ENCODE data around the gene MIAT.

MIAT gene

DNA sequence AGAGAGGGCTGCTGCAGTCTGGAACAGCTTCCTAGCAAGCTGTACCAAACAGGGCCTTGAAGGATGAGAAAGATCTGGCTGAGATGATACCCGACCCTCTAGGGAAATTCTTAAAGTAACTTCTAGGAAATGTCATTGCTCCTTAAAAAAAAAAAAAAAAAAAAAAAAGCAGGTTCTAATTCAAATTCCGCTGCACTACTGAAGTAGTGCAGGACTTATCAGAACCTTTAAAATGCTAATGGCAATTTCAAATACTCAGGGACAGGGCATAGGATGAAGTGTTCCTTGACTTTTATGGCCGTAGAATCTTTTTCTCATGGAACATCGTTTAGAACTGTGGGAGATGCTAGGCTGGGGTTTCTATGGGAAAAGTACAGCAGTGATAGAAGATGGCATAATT lies 13.1 kb downstream of the MIAT start:
- no peak for DNase-seq

DNA sequence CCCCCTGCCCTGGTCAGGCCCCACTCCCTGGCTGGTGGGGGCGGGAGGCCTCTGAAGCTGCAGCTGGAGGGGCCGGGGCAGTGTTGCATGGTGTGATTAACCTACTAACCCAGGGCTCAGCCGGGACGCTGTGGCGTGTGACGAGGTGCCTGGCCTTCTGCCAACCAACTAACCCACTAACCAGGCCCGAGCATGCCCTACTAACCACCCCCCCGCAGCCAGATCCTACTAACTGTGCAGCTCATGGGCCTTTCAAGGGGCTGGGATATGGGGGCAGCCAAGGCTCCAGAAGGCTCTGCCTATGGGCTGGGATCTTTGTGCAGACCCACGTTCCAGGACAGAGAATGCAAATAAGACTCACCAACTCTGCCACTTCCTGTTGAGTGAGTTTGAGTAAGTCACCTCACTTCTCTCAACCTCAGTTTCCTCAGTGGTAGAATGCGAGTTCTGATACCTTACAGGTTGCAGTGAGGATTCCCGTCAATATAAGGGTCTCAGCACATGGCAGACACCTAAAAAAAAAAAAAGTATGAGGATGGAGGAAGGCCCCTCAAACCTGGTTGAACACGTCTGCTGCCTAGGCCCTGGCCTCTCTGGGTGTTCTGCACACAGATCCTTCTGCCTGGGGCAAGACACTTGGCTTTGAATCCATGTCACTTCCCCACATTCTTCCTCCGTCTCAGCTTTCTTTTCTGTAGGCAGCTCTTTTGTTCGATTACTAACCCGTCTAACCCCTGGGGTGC lies 14.1 kb downstream of the MIAT start:
- no peak for DNase-seq

DNA sequence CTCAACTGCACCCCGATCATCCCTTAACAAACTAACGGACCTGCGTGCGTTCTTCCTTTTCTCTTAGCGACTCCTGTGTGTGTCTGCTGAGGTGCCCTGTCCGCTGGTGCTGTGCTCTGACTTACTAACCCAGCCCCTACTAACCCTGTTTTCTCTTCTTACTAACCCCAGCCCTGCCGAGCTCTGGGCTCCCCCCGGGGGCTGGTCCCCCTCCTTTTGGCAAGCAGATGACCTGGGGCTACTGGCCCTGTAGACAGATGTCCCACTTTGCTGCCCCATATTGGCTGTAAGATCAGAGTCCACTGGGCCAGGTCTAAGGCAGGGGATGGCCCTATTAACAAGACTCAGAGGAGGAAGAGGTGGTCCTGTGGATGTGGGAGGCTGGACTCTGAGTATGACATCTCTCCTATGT lies 14.7 kb downstream of the MIAT start:
- no peak for DNase-seq

DNA sequence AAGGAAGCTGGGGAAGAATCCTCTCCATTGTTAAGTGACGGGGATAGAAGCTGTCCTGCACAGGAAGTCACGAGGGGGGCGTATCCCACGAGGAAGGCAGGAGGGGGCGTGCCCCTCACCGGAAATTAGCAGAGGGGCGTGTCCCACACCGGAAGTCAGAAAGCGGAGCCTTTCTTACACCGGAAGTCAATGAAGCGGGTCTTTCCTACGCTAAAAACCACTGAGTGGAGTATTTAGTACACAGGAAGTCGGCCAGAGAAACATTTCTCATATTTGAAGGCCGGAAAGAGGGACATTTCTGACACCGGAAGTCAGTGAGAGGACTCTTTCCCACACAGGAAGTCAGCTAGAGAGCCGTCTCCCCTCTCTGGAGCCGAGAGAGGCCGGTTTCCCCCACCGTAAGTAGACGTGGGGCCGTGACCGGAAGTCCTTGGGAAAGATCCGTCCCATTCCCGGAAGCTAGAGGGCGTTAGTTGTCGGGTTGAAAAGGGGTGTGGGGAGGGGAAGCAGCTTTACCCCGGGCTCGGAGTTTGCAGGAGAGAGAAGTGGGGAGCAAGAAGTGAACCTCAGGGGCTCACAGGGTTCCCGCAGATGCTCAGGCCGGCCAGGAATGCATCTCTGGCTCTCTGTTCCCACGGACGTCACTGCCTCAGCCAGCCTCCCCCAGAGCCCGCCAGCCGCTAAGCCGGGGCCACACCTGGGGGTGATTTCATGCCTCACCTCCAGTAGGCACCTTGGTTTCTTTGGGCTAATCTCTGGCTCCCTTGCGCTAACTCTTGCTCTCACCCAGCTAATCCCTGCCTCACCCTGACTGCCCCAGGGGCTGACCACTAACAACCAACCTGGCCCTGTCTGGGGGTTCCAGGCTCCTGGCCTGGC lies 15.4 kb downstream of the MIAT start:
- peak; percentile 93 to 95 for DNase-seq

DNA sequence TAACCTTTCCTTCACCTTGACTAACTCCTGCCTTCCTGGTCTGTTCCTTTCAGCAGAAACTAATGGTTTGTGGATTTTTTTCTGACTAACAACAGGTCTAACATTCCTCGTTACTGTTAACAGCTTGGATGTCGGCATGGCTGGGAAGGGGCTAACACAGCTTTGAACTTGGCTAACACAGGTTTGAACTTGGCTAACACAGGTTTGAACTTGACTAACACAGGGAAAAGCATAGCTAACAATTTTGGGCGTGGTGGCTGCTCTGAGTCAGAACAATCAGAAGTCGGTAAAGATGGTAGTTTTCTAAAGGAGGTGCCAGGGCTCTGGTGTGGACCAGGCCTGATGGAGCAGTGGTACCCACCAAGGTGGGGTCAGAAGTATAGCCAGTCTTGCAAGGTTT lies 16.1 kb downstream of the MIAT start:
- no peak for DNase-seq

DNA sequence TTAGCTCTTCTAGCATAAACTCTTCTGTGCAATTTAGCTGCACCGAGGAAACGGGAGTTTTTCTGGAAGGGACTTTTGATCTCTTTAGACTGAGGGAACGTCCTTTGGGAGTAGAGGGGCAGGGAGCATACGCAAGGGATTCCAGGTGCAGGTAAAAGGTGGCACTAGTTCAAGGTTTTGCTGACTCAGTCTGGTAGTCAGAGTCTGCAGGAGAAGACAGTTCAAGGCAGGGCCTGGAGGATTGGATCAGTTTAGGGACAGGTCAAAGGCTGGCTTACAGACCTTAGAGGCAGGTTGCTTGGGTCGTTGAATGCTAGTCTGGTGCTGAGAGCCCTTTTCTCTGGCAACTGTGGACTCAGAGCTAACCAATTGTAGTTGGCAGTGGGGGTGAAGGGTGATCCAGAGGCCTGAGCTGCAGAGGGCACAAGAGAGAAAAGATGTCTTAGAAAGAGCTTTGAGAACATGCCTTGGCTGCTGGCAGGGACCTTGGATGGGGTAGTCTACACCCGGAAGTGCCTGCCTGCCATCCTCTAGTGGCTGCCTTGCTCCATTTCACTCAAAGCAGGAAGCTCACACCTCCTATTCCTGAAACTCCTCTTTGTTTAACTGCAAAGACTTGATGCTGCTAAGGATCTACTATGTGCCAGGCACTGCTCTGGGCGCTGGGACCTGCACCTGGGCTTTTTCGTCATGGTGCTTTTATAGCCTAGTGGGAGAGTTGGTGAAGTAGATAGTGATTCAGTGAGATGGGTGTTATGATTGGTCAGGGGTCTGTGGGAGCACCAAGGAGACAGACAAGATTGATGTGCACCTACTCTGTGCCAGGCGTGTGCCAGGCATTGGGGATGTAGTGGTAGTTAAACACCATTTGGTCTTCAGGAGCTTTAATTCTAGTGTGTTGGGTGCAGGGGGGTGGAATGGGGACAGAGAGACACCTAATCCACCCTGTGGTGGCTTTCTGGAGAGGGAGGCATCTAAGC lies 17.1 kb downstream of the MIAT start:
- no peak for DNase-seq

DNA sequence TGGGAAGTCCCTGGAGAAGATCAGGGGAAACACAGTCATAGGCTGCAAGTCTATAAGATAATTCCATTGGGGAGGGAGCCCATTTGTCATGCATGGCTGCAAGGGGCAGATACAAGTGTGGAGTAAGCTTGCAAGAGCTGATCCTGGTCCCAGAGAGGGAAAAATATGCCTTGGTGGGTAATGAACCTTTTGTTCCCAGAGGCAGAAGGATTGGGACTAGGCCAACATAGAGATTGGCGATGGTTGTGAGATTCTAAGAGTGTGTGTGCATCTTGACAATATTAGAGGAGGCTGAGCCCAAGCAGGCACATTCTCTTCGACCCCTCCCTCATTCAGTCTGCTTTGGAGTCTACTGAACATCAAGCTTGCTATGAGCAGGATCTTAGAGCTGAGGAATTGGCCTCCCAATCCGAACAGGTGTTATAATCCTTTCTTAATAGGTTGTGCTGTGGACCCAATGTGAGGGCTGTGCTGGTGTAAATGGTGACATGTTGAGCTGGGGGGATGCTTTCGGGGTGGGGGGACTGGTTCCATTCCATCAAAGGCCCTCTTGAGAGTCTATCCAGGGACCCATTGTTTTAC lies 18.4 kb downstream of the MIAT start:
- no peak for DNase-seq

DNA sequence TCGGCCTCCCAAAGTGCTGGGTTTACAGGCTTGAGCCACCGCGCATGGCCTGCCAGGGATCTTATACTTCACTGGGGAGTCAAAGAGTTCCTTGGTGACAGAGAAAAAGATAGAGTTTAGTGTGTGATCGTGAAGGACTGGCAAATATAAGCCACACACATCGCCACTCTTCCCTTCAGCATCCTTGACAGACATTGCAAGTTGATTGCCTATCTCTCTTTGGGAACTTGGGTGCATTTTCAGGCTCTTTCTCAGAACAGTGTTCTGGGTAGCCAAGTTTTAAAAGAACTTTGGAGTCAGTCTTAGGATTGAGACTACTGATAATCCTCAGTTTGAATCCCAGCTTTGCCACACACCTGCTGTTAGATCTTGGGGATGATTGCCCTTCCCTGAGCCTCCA lies 19.8 kb downstream of the MIAT start:
- DNase-seq, result no peak

DNA sequence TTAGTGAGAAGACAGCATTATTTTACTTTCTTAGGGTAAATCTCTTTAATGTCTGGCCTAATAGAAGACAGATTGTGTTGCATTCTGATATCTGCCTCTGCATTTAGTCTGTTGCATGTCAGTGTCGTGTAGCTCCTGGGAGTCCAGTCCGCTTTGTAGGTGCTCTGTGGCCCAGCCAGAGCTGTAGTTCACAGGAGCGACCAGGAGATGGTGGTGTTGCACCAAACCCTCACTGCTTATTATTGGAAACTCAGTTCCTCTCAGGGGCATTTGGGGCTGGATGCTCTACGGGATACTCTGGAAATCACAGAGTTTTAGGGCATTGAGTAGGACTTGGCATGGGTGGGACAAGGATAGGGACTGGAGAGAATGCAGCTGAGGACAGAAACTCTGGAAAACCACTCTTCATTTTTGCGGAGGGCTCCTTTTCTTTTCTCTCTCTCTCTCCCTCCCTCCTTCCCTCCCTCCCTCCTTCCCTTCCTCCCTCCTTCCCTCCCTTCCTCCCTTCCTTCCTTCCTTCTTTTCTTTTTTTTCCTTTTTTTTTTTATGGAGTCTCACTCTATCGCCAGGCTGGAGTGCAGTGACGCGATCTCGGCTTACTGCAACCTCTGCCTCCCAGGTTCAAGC lies 21.7 kb downstream of the MIAT start:
- DNase-seq, result peak; percentile 18 to 46

DNA sequence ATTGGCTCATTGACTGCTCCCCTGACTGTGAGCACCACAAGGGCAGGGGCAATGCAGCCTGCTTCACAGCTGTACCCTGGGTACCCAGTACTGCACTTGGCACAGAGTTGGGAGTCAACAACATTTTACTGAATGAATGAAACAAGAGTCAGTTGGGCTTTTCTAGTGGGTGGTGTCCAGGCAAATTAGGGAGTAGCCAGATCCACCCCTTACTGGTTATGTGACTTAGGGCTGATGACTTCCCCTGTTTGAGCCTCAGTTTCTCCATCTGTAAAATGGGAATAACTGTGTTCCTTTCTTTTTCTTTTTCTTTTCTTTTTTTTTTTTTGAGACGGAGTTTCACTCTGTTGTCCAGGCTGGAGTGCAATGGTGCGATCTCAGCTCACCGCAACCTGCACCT lies 23.1 kb downstream of the MIAT start:
- no peak for DNase-seq

DNA sequence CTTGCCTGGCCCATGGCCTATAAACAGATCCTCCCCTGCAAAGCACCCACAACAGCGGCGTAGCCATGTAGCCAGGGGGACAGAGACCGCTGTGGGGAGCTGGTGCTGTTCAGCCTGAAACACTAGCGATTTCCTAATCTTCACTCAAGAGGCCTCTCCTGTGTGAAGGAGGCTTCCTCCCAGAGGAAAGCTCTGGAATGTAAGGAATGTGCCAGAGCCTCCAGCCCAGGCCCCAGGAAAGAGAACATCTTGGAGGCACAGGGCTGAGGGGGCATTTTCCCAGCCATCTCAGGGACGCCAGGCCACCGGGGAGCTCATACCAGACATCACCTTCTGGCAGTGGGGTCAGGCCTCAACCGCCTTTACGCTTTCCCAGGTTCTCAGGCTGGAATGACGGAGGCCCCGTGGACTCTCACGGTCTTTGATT lies 24.0 kb downstream of the MIAT start:
- no peak for DNase-seq

DNA sequence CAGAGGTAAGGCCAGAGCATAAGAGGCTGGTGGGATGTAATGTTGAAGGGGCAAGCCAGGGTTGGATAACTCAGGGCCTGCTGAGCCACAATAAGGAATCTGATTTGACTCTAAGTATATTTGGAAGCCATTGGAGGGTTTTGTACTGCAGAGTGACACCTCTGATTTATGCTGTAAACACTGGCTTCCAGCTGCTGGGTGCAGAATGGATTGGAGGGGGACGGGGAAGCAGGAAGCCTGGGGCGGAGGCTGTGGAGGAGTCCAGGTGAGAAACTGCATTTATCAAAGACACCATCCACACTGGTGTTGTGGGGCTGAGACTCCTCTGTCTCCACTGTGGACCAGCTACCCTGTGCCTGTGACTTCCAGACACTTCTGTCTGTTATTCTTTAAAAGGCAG lies 26.8 kb downstream of the MIAT start:
- no peak for DNase-seq

DNA sequence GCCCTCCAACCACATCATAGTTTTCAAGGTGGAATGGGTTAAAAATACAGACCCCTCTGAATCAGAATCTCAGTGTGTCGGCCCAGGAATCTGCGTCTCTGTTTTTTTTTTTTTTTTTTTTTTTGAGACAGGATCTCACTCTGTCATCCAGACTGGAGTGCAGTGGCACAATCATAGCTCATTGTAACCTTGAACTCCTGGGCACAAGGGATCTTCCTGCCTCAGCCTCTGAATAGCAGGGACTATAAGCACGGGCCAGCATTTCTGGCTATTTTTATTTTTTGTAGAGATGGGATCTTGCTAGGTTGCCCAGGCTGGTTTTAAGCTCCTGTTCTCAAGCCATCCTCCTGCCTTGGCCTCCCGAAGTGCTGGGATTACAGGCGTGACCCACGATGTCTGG lies 28.2 kb downstream of the MIAT start:
- DNase-seq, result no peak

DNA sequence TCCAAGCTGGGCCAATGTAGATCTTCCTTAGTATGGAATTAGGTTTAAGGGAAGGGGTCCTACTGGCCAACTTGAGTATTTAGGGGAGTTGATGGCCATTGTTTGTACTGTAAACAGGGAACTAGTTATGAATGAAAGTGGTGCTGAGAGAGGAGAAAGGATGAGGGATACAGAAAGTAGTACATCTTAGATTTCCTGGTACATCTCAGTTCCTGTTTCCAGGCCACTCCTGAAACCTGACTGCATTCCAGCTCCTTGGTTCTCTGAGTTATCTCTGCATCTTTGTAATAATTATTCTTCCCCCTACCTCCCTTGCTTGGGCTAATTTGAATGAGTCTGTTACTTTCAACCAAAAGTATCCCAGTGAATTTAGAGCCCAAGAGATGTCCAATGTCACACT lies 30.1 kb downstream of the MIAT start:
- no peak for DNase-seq

DNA sequence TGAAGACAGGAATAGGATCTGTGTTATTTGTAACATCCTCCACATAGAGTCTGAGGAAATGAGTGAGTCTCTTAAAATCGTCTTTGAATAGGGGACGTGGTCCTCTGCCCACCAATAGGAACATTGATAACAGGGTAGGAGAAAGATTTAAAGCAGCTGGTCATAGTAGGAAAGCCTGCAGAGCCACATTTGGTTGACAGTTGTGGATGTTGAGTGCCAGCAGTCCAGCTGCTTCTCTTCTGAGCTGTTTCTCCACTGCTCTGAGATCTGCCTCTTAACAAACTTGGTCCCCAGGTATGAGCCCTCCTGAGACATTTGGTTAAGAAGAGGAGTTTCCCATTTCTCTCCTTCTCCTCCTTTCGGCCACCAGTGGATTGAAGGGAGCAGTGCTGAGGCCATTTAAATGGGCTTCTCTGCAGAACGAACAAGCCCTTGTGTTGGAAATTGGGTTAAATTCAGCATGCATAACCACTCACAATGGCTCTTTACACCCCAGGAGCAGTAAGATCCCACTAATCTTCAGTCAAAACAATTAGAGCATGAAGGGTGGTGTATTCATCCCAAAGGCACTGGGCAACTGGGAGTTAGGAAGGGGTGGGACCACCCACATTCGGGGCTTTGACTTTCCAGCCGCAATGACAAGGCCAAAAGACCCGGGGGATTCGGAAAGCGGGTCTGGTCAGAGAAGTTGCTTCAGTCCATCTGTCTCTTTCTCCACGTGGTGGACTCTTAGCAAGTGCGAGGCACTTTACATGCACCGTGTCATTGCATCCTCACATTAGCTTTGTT lies 32.3 kb downstream of the MIAT start:
- DNase-seq, result no peak

DNA sequence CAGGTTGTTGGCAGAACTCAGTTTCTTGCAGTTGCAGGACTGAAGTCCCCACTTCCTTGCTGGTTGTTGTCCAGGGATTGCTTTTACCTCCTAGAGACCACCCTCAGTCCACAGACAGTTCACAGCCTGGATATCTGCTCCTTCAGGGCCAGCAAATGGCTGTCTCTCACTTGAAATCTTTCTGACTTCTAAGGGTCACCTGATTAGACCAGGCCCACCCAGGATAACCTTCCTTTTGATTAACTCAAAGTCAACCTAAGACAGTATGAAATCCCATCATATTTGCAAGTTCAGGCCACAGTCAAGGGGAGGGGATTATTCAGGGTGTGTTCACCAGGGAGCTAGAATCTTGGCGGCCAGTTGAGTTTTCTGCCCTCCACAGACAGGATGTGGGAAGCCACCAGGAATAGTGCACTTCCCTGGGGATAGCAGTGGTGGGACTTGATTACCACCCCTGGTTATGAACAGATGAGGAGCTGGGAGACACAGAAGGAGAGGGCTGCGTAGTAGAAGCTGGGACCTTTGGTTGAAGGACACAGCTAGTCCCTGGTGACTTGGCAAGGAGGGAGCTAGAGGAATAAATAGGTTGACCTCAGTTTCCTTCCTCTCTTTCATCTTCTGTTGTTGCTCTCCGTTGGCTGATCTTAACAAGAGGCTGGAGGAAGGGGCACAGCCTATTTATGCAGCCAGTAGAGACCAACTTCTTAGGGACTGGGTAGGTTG lies 33.4 kb downstream of the MIAT start:
- DNase-seq, result no peak

DNA sequence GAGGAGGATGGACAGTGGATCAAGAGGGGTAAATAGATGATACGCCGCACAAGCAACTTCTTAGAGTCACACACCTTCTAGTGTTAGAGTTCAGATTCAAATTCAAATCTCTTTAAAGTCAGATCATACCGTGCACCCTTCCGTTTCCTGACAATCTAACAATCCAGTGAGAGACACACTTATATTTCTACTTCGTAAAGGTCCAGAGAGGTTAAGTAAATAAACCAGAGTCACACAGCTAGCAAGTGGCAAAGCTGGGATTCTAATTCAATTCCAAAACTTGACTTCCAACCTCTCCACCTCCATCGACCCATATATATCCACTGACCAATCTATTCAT lies 34.0 kb downstream of the MIAT start:
- no peak for DNase-seq

DNA sequence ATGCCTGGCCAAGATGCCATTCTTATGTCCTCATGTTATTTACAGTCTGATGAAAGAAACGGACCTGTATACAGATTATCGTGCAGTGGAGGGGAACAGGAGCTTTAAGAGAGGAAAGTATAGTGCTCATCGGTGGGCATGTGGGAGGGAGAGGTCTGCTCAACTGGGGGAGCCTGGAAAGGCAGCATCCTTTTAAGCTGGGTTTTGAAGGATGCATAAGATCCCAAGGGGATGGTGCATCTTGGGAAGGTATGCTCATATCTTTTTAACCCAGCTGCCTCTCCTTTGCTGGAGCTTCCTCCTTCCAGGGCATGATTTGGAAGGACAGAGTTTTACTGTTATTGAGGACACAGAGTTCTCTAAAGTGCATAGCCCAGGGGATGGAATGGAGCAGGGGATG lies 34.8 kb downstream of the MIAT start:
- DNase-seq, result no peak

DNA sequence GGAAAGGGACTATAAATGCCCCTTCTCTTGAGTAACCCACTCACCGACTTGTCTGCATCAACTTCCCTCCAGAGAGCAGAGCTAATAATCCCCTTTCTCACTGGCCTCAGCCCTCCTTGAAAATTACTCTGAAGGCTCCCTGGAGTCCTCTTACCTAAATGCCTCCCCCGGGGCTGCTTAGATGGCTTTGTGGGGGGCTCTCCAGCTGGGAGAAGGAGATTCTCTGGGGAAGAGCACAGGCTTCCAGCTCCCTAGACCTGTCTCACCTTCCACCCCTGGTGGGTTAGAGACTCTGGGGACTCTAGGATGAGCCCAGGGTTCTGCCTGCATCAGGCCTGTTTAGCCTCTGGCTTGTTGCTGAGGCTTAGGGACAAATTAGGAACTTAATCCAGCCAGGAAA lies 39.8 kb downstream of the MIAT start:
- no peak for DNase-seq

DNA sequence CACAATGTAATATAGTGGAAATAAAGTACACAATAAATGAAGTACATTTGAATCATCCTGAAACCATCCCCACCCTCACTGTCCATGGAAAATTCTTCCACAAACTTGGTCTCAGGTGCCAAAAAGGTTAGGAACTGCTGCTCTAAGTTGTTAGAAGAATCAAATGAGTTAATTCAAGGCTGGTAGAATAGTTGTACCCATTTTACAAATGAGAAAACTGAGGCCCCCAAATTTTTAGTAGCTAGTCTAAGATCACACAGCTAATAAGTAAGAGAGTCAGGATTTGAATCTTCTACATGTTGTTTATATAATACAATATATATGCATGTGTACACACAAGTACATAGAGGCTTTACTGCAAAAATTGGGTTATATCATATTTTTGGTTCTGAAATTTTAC lies 43.1 kb downstream of the MIAT start:
- DNase-seq, result no peak

DNA sequence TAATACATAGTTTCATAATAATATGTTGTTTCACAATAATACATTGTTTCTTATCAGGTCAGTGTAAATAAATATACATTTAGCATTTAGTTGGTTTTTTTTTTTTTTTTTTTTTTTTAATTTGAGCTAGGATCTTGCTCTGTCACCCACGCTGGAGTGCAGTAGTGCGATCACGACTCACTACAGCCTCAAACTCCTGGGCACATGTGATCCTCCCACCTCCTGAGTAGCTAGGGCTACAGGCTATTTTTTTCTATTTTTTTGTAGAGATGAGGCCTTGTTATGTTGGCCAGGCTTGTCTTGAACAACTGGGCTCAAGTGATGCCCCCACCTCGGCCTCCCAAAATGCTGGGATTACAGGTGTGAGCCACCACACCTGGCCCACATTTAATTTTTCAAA lies 43.5 kb downstream of the MIAT start:
- DNase-seq, result no peak

Measured in bone marrow (tissue), 2 donors.